Measurements from ENCODE around the gene ECM1.

ECM1 gene

GRCh38 chr1:150560576-150561253, 52.8 kb downstream of the ECM1 start:
- H3K4me1 ChIP-seq (ENCODE audit: control insufficient read depth, insufficient read depth, low read length): peaks cover 69% of the 10 kb centered on the region
- DNase-seq (ENCODE audit: low read depth): peak; percentile 94
- H3K9me3 ChIP-seq (ENCODE audit: control insufficient read depth, low read length): no peaks in the 10 kb centered on the region
- peak overlapping the region; percentile 99 for H3K9ac ChIP-seq (ENCODE audit: low read length)
- H3K4me3 ChIP-seq (ENCODE audit: low read length): peak overlapping the region; percentile 83
- H3K27me3 ChIP-seq (replicated peaks; ENCODE audit: control insufficient read depth, insufficient read depth, low read length): no peaks in the 10 kb centered on the region
- H3K36me3 ChIP-seq (ENCODE audit: control insufficient read depth, insufficient read depth, low read length, severe bottlenecking): peaks cover 18% of the 10 kb centered on the region

GRCh38 chr1:150561254-150561973, 53.5 kb downstream of the ECM1 start:
- H3K27me3 ChIP-seq (replicated peaks; ENCODE audit: control insufficient read depth, insufficient read depth, low read length): no peaks in the 10 kb centered on the region
- H3K4me1 ChIP-seq (ENCODE audit: control insufficient read depth, insufficient read depth, low read length): peaks cover 74% of the 10 kb centered on the region
- H3K9ac ChIP-seq (ENCODE audit: low read length): peak overlapping the region; percentile 99
- H3K9me3 ChIP-seq (ENCODE audit: control insufficient read depth, low read length): no peaks in the 10 kb centered on the region
- peak overlapping the region; percentile 83 for H3K4me3 ChIP-seq (ENCODE audit: low read length)
- peaks cover 12% of the 10 kb centered on the region for H3K36me3 ChIP-seq (ENCODE audit: control insufficient read depth, insufficient read depth, low read length, severe bottlenecking)
- DNase-seq (ENCODE audit: low read depth): peak; percentile 98

- peak overlapping the region; percentile 99 for H3K9ac ChIP-seq (ENCODE audit: low read length)
- H3K4me1 ChIP-seq (ENCODE audit: control insufficient read depth, insufficient read depth, low read length): peaks cover 80% of the 10 kb centered on the region
- no peaks in the 10 kb centered on the region for H3K9me3 ChIP-seq (ENCODE audit: control insufficient read depth, low read length)
- H3K36me3 ChIP-seq (ENCODE audit: control insufficient read depth, insufficient read depth, low read length, severe bottlenecking): peaks cover 12% of the 10 kb centered on the region
- peak overlapping the region; percentile 83 for H3K4me3 ChIP-seq (ENCODE audit: low read length)
- H3K27me3 ChIP-seq (replicated peaks; ENCODE audit: control insufficient read depth, insufficient read depth, low read length): no peaks in the 10 kb centered on the region
- DNase-seq (ENCODE audit: low read depth): peak; percentile 97
Measured at GRCh38 chr1:150561974-150562445, 54.1 kb downstream of the ECM1 start.

- Histone ChIP-seq H3K9ac (ENCODE audit: low read length) (peak overlapping the region; percentile 99), H3K9me3 (ENCODE audit: control insufficient read depth, low read length) (no peaks in the 10 kb centered on the region), H3K36me3 (ENCODE audit: control insufficient read depth, insufficient read depth, low read length, severe bottlenecking) (peaks cover 7% of the 10 kb centered on the region), H3K4me3 (ENCODE audit: low read length) (peak overlapping the region; percentile 37), H3K4me1 (ENCODE audit: control insufficient read depth, insufficient read depth, low read length) (peaks cover 87% of the 10 kb centered on the region), H3K27me3 (replicated peaks; ENCODE audit: control insufficient read depth, insufficient read depth, low read length) (no peaks in the 10 kb centered on the region)
- peak; percentile 12 for DNase-seq (ENCODE audit: low read depth)
Measured at GRCh38 chr1:150562446-150563339, 54.8 kb downstream of the ECM1 start.

All from adipocyte (in vitro differentiated cells).